ENCODE results near the gene TRPC4AP.

Gene TRPC4AP

GRCh38 chr20:34987288-34988190, 105.1 kb downstream of the TRPC4AP start:
- Histone ChIP-seq H3K36me3 (ENCODE audit: control insufficient read depth, insufficient read depth, low read length) (no peaks in the 10 kb centered on the region), H3K4me3 (replicated peaks; ENCODE audit: low read depth, low read length) (no peak overlapping the region), H3K27me3 (replicated peaks; ENCODE audit: control insufficient read depth, insufficient read depth, low read length) (no peaks in the 10 kb centered on the region; the same call in none of the 2 replicates)
- no peak for TF ChIP-seq CTCF (IDR thresholded peaks at IDR 0.05; ENCODE audit: insufficient read depth, low read length, poor library complexity, severe bottlenecking)
- DNase-seq (ENCODE audit: extremely low read depth, insufficient read length): no peak

- Histone ChIP-seq H3K27me3 (replicated peaks; ENCODE audit: control insufficient read depth, insufficient read depth, low read length) (no peaks in the 10 kb centered on the region; the same call in none of the 2 replicates), H3K36me3 (ENCODE audit: control insufficient read depth, insufficient read depth, low read length) (no peaks in the 10 kb centered on the region), H3K4me3 (replicated peaks; ENCODE audit: low read depth, low read length) (no peak overlapping the region)
- no peak for DNase-seq (ENCODE audit: extremely low read depth, insufficient read length)
- TF ChIP-seq CTCF (IDR thresholded peaks at IDR 0.05; ENCODE audit: insufficient read depth, low read length, poor library complexity, severe bottlenecking): no peak
Observed at GRCh38 chr20:34986311-34987287, 106.0 kb downstream of the TRPC4AP start.

GRCh38 chr20:34985461-34986310, 106.9 kb downstream of the TRPC4AP start:
- TF ChIP-seq CTCF (IDR thresholded peaks at IDR 0.05; ENCODE audit: insufficient read depth, low read length, poor library complexity, severe bottlenecking): no peak
- Histone ChIP-seq H3K4me3 (replicated peaks; ENCODE audit: low read depth, low read length) (no peak overlapping the region), H3K27me3 (replicated peaks; ENCODE audit: control insufficient read depth, insufficient read depth, low read length) (no peaks in the 10 kb centered on the region; the same call in none of the 2 replicates), H3K36me3 (ENCODE audit: control insufficient read depth, insufficient read depth, low read length) (no peaks in the 10 kb centered on the region)
- DNase-seq (ENCODE audit: extremely low read depth, insufficient read length): no peak

GRCh38 chr20:34984756-34985261, 107.8 kb downstream of the TRPC4AP start:
- no peaks in the 10 kb centered on the region for H3K36me3 ChIP-seq (ENCODE audit: control insufficient read depth, insufficient read depth, low read length)
- DNase-seq (ENCODE audit: extremely low read depth, insufficient read length): no peak
- no peak for TF ChIP-seq CTCF (IDR thresholded peaks at IDR 0.05; ENCODE audit: insufficient read depth, low read length, poor library complexity, severe bottlenecking)

More at GRCh38 chr20:34984756-34985261, 107.8 kb downstream of the TRPC4AP start:
- no peaks in the 10 kb centered on the region; the same call in none of the 2 replicates for H3K27me3 ChIP-seq (replicated peaks; ENCODE audit: control insufficient read depth, insufficient read depth, low read length)
- H3K4me3 ChIP-seq (replicated peaks; ENCODE audit: low read depth, low read length): no peak overlapping the region
